OCI-LY1 (cell line): ENCODE results near the gene CSNK1D.

Experiments used
- CTCF ChIP-seq: fragments of 200-600 bp; sonication (generic), shearing (Covaris generic); IDR thresholded peaks from 2 replicates; pipeline ENCODE4 v1.5.1; 2017; ENCODE audit warnings: mild to moderate bottlenecking, antibody characterized with exemption, low read length, moderate library complexity, mixed read lengths
- EZH2 ChIP-seq: fragments of 200-600 bp; sonication (generic), shearing (Covaris generic); IDR thresholded peaks from 2 replicates; pipeline ENCODE4 v1.8.0; 2017; ENCODE audit warnings: borderline replicate concordance, mixed run types, mild to moderate bottlenecking, antibody characterized with exemption, low read length, moderate library complexity, mixed read lengths

DNA sequence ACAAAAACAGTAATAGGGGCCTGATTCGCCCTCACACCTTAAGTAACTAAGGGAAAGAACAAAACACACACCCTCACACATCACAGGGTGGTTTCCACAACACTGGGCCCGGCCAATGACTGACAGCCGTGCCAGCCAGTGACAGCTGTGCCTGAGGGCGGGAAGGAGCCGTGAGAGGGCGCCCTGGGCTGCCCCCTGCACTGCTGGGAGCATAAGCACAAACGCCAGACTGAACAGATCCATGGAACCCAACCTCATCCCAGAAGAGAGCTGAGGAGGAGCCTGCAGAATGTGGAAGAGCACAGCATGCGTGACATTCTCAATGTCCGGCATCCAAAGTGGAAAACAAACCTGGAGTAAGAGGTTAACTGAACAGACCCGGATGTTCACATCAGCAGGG, 16.0 kb downstream of the CSNK1D start:
- TF ChIP-seq CTCF (peak; percentile 13; the same call in 1 of the 2 replicates), EZH2 (no peak)
